ENCODE measurements around the gene ACTN1.

ACTN1 gene

GRCh38 chr14:68898248-68899032 is 80.7 kb downstream of the ACTN1 start:
- DNase-seq (ENCODE audit: low read depth), result no peak
- no peak overlapping the region for H3K4me3 ChIP-seq (replicated peaks; ENCODE audit: low read depth, low read length)
- TF ChIP-seq CTCF (IDR thresholded peaks at IDR 0.05; ENCODE audit: low read length, missing control alignments), result no peak

DNA sequence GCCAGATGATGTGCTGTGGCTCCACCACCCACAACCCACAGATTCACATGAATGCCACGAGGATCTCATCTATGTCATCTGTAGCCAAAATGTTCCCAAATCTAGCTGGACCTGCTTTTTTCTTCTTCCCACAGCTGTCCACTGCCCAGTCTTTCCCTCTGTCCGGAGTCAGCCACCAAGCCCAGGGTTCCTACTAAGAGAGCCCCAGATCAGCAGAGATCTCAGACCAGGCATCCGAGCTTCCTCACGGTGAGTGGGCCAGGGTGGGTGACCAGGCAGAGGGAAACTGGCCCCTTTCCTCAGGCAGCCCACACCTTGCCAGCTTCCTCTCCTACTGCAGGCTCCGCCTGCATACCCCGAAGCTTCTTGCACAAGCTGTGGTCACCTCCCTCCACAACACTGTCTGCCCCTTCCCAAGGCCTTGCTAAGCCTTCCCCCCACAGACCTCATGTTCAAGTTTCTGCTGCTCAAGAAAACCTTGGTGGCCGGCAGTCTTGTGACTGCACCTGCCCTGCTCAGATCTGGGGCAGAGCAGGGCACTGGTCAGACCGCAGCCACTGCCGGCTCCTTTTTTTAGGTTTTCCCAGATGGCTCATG is 81.4 kb downstream of the ACTN1 start:
- no peak for TF ChIP-seq CTCF (IDR thresholded peaks at IDR 0.05; ENCODE audit: low read length, missing control alignments)
- H3K4me3 ChIP-seq (replicated peaks; ENCODE audit: low read depth, low read length), result no peak overlapping the region
- DNase-seq (ENCODE audit: low read depth), result no peak

DNA sequence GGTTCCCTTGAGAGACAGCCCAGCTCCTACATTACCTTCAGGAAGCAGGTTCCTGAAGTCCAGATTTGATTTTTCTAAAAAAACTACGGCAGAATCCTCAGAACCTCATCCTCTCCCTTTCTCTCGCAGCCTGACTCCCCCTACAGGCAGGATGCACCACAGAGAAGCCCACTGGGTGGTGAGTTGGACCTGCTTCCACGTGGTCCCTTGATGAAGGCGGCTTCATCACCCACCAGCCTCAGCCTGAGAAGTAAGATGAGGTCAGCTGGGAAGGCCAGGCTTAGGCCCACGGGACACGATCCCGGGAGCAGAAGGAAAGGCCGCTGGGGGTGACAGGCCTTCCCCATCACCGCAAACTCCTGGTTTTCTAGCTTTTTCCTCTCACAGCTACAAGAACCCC is 83.0 kb downstream of the ACTN1 start:
- TF ChIP-seq CTCF (IDR thresholded peaks at IDR 0.05; ENCODE audit: low read length, missing control alignments), result peak; percentile 46
- no peak for DNase-seq (ENCODE audit: low read depth)
- no peak overlapping the region for H3K4me3 ChIP-seq (replicated peaks; ENCODE audit: low read depth, low read length)

GRCh38 chr14:68894802-68895703 is 84.0 kb downstream of the ACTN1 start:
- TF ChIP-seq CTCF (IDR thresholded peaks at IDR 0.05; ENCODE audit: low read length, missing control alignments), result no peak
- DNase-seq (ENCODE audit: low read depth), result peak; percentile 57
- H3K4me3 ChIP-seq (replicated peaks; ENCODE audit: low read depth, low read length), result no peak overlapping the region

- DNase-seq (ENCODE audit: low read depth), result peak; percentile 85
- no peak for TF ChIP-seq CTCF (IDR thresholded peaks at IDR 0.05; ENCODE audit: low read length, missing control alignments)
Observed at GRCh38 chr14:68894123-68894522, 85.0 kb downstream of the ACTN1 start.

DNA sequence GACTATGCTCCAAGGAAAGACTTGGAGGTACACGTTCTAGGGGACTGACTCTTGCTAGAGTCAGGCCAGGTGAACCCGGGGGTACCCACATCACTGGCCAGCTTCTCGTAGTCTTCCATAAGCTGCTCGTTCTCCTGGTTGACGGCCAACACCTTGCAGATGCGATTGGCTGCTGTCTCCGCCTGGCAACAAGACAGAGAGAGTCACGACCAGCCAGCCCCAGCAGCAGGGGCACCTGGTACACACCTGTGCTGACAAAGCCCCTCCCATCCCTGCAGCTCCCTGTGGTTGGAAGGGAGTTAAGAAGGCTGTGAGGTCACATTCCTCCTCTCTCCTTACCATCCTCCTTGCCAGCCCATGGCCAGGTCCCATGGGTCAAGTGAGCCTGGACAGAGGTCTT is 85.5 kb downstream of the ACTN1 start:
- no peak overlapping the region for H3K4me3 ChIP-seq (replicated peaks; ENCODE audit: low read depth, low read length)
- TF ChIP-seq CTCF (IDR thresholded peaks at IDR 0.05; ENCODE audit: low read length, missing control alignments), result no peak
- DNase-seq (ENCODE audit: low read depth), result no peak

More at GRCh38 chr14:68894123-68894522, 85.0 kb downstream of the ACTN1 start:
- H3K4me3 ChIP-seq (replicated peaks; ENCODE audit: low read depth, low read length), result no peak overlapping the region

Data from fibroblast of pulmonary artery (primary cell).